NCI-H2196 (cell line): ENCODE measurements around the gene SCYL3.
"Not testable (repeated sequence)": the region's sequence is repeated elsewhere in the genome, so short reads cannot be mapped to it uniquely, and the experiment has no call there.

Experiments
- DNase-seq: peaks from one replicate; lab custom pipeline; 2025; ENCODE audit not compliant: unreplicated experiment; lab: John Stamatoyannopoulos, UW

The SCYL3 gene

GRCh38 chr1:169893645-169894423 is at the start of gene SCYL3:
Gene SCYL3, minus strand, starts transcription at chr1:169893896. Its CDS starts 5,056 bp downstream, at chr1:169888840.
- peak; percentile 92 for DNase-seq

DNA sequence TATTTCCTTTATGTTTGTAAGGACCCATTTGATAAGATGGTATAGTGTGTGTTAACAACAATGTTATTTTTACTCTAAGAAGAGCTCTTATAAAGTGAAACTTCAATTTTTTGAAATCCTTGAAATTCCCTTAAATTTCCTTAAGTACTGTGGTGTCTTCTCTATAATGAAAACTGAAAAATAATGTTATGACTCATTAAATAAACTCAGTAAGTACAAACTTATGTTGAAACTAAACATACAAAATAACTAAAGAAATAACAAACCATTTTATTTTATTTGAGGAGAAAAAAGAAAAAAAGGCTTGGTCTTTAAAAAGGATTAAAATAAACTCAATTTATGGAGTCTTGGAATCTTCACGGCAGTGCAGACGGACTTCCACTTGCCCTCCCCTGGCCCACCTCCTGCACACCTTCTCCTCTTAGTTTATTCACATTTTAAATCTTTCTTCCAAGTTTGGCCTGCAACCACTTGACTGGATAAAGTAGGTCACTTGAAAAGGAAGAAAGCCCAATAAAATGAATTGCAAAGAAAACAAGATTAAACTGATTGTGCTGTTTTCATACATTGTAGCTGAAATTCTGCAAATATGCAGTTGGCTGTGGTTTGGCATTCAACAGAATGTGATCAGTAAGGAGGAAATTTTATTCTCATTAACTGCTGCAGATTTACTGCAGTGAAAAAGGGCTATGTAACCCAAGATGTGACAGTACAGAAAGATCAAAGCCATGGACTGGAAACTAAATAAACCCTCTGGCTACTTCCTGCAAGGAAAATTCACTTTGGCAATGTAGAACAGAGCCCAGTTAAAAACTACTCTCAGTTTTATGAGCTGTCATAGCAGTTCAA is 48.5 kb upstream of the SCYL3 start:
- peak; percentile 72 for DNase-seq

- DNase-seq, result no peak
These were observed 40.5 kb upstream of the SCYL3 start for GRCh38 chr1:169933984-169934725.

DNA sequence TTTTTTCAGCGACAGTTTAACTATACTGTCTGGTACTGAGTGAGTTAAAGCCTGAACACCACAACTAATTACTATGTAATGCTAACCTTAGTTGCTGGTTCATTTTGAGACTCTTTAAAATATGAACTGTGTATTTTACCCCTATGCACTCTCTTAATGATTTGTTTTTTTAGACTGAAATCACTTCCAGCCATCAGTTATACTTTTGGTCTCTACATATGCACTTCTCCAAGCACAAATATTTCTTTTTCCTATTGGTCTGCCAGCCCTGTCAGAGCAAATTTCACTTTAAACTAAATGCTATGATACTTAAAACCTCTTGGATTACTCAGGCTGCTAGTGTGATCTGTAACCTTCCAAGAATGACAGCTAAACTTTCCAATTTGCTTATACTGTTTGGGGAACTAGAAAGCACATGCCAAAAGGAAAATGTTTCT is 38.1 kb upstream of the SCYL3 start:
- no peak for DNase-seq

GRCh38 chr1:169929210-169929526 is 35.5 kb upstream of the SCYL3 start:
- no peak for DNase-seq

DNA sequence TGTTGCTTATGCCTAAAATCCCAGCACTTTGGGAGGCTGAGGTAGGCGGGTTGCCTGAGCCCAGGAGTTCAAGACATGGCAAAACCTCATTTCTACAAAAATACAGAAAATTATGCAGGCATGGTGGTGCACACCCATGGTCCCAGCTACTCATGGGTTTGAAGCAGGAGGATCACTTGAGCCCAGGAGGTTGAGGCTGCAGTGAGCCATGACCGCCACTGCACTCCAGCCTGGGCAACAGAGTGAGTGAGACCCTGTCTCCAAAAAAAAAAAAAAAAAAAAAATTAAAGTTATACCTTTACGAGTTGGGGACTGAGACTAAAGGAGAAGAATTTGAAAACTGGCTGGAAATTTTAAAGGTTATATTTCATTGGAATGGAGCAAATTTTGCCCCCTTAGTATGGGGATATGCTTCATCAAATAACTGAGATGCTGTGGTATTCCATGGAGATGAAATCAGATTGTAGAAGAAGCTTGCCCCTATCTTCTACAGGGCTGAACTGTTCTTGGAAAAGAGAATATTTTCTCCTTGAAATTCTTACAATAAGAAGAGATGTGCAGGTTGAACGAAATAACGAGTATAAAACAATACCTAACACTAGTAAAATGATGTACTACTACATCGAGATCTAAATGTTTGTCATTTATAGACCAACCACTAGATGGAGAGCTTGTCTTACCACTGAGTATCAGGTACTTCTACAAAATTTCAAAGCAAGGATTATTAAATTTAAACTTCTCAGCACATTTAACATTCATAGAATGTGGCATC is 34.9 kb upstream of the SCYL3 start:
- peak; percentile 57 for DNase-seq

DNA sequence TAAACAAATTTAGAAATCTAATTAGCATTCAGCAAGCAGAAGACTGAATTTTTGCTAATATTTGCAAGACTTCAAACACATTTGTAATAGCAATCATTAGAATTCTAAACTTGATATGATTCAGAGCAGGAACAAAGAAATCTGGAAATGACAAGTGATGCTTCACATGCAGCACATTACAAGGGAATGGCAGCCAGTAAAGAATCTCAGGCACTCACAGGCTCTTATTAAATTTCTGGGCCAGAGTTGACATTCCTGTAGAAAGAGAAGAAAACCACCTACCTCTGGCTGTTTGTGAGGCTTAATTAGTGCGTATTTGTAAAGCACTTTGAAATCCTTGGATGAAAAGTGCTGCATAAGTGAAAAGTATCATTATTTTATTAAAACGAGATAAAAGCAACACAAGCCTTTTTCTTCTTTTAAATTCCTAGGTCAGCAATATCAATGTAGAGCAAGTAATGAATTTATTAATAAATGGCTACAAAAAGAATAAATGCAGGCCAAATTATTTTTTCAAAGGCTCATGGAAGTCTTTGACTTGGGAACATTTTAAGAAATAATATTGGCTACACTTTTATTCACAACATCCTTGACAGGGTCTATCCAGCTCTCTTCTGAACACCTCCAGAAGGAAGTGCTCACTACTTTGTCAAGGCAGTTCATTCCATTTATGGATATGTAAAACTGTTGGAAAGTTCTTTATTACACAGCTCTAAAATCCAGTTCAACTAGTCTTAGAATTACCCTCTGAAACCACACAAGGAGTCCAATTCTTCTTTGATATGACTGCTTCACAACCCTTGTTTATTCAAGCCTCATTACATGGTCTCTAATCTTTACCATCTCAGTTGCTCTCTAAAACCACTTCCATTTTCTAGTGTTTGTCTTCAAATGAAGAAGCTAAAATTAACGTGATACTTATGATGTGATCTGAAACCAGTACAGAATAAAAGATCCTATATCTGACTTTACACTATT is 32.1 kb upstream of the SCYL3 start:
- DNase-seq, result peak; percentile 28

GRCh38 chr1:169924829-169925228 is 31.1 kb upstream of the SCYL3 start:
- no peak for DNase-seq

DNA sequence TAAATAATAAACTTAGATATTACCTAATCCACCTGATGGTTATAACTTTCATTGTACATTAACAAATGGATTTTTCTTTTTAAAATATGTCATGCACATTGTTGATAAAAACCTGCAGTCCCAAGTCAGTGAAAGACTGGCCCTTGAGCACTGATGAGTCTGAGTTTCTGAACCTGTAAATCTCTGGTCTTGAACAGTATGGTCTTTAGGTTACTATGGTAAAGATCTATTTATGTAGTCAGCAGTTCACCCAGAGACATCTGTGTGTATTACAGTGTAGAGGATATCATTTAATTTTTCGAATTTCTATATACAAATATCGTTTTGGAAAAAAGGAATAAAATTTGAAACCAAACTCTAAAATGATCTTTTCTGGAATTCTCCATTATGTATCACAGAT is 30.4 kb upstream of the SCYL3 start:
- no peak for DNase-seq

- no peak for DNase-seq
These were observed 27.4 kb upstream of the SCYL3 start for GRCh38 chr1:169921080-169921479.

DNA sequence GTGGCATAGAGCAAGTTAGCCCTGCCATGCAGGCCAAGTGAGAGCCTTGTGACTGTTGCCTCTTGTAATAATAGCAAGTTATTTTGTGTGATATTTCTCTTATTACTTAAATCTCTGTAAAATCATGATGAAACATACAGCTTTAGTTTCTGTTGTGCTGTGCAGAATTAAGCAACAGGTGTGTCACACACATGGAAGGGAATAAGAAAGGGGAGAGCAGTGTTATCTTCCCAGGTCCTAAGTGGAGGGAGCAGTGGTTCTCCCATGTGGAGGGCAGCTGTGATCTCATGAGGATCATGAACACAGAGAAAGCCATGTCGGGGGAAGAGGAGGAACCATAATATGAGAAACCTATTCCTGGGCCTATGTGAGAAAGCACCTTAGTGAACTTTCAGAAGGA is 25.2 kb upstream of the SCYL3 start:
- DNase-seq, result no peak

DNA sequence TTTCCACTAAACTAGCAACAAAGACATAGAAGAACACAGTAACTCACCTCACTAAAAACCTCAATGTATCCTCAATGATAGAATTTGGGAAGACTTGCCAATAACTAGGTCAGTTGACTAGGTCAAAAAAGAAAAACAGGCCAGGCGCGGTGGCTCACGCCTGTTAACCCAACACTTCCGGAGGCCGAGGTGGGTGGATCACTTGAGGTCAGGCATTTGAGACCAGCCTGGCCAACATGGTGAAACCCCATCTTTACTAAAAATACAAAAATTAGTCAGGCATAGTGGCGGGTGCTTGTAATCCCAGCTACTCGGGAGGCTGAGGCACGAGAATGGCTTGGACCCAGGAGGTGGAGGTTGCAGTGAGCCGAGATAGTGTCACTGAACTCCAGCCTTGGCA is 24.5 kb upstream of the SCYL3 start:
- DNase-seq, result not testable (repeated sequence)

- DNase-seq, result no peak
These were observed 21.5 kb upstream of the SCYL3 start for GRCh38 chr1:169915150-169915549.

DNA sequence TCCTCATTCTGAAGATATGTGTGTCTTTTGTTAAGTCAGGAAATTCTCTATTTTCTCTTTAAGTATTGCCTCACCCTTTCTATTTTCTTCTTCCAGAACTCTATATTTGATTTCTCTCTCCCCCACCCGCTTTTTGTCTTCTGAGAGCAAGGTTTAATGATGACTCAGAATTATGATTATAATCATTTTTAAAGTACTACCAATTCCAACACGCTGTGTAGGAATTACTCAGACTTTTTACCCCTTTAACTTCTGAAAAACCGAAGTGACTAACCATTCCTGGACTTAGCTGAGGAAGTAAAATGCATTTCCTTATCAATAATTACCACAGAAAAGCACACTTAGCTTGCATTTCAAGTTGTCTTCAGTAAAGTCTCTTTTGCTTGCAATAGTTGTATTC is 20.8 kb upstream of the SCYL3 start:
- DNase-seq, result no peak

DNA sequence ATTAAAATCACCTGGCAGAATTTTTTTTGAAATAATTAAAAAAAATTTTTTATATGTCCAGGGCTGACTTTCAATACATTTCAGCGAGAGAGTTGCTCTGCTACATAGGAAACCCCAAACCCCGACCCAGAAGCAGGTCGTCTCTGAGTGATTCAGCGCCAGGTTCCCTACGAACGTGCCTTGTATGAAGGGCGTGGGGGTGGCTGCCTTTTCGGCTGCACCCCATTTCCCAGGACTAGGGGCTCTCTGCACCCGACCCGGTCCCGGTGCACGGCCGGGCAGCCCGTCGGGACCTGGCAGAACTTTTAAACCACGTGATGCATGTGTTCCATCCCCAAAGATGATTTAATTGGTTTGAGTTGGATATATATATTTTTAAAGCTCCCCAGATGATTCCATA is 15.8 kb upstream of the SCYL3 start:
- no peak for DNase-seq

GRCh38 chr1:169906938-169907337 is 13.2 kb upstream of the SCYL3 start:
- DNase-seq, result no peak

- no peak for DNase-seq
These were observed 11.1 kb upstream of the SCYL3 start for GRCh38 chr1:169904834-169905233.

- DNase-seq, result no peak
These were observed 9.1 kb upstream of the SCYL3 start for GRCh38 chr1:169902751-169903150.

DNA sequence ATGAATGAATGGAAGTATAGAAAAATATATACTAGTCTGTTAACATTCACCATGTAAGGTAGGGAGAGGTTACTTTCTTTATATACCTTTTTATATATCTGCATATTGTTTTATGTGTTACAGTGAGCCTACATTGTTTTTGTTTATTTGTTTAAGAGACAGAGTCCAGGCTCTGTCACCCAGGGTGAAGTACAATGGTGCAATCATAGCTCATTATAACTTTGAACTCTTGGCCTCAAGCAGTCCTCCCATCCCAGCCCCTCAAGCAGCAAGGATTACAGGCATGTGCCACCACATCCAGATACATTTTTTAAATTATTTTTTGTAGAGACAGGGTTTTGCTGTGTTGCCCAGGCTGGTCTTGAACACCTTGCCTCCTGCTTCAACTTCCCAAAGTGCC is 7.4 kb upstream of the SCYL3 start:
- DNase-seq, result no peak

DNA sequence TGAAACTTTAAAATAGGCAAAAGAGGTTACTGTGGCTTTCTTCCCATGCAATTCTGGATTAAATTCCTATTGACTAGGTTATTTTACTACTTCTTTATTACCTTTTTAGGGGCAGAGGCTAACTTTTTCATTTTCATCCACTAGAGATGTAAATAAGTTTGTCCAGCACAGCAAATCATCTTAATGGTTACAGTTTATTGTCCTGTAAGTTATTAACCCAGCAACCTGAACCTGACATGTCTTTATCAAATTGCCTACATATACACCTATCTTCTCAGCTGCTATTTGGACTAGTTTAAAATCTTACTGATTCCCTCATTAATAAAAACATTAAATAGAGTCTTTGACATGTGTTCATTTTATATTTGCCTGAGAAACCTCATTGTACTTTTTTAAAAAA is 6.9 kb upstream of the SCYL3 start:
- no peak for DNase-seq
